ENCODE results near the gene TMEM273.

Gene TMEM273

GRCh38 chr10:49207113-49207512, 18.9 kb upstream of the TMEM273 start:
- no peaks in the 10 kb centered on the region for H4K20me1 ChIP-seq (ENCODE audit: insufficient read depth, low read length)
- H3K27me3 ChIP-seq (ENCODE audit: insufficient read depth, low read length) = no peaks in the 10 kb centered on the region
- no peaks in the 10 kb centered on the region for H3K79me2 ChIP-seq (ENCODE audit: insufficient read depth, low read length)
- no peaks in the 10 kb centered on the region for H3K9me3 ChIP-seq (ENCODE audit: low read length)
- H3K9me2 ChIP-seq (ENCODE audit: low read depth, low read length) = no peaks in the 10 kb centered on the region
- H3K27ac ChIP-seq (ENCODE audit: low read depth, low read length, poor library complexity, severe bottlenecking) = no peak overlapping the region
- no peak overlapping the region for H2AFZ ChIP-seq (ENCODE audit: low read length)
- no peak overlapping the region for H3K4me3 ChIP-seq (ENCODE audit: low read depth, low read length, poor library complexity, severe bottlenecking)
- H3K36me3 ChIP-seq (ENCODE audit: insufficient read depth, low read length) = no peaks in the 10 kb centered on the region
- no peaks in the 10 kb centered on the region for H3K4me1 ChIP-seq (ENCODE audit: insufficient read depth, low read length, severe bottlenecking)
- TF ChIP-seq CTCF (IDR thresholded peaks at IDR 0.05; ENCODE audit: low read length) (no peak), EZH2 (IDR thresholded peaks at IDR 0.05; ENCODE audit: borderline replicate concordance, low read length) (no peak)
- H3K9ac ChIP-seq (ENCODE audit: low read length) = no peak overlapping the region
- no peak overlapping the region for H3K4me2 ChIP-seq (ENCODE audit: low read length)
- H3F3A ChIP-seq (ENCODE audit: insufficient read depth, low read length) = no peaks in the 10 kb centered on the region

DNA sequence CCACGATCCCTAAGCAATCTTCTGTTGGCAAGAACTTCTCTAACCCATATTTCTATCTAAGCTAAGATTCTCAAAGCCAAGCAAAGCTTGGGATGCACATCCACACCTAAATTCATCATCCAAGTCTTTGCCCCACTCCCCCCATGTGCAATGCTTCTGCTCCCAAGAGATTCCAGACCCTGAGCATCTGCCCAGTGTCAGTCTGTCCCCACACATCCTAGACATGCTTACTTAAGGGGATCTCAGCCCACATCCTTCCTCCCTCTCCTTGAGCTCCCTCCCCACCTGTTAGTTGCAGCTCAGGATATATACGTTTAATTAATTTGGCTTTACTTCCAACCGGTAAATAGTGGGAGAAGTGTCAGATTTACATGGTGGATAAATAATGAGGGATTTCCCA, 17.0 kb upstream of the TMEM273 start:
- H3K36me3 ChIP-seq (ENCODE audit: insufficient read depth, low read length) = no peaks in the 10 kb centered on the region
- no peaks in the 10 kb centered on the region for H3F3A ChIP-seq (ENCODE audit: insufficient read depth, low read length)
- H3K9me3 ChIP-seq (ENCODE audit: low read length) = no peaks in the 10 kb centered on the region
- H4K20me1 ChIP-seq (ENCODE audit: insufficient read depth, low read length) = no peaks in the 10 kb centered on the region
- no peaks in the 10 kb centered on the region for H3K27me3 ChIP-seq (ENCODE audit: insufficient read depth, low read length)
- no peak overlapping the region for H3K27ac ChIP-seq (ENCODE audit: low read depth, low read length, poor library complexity, severe bottlenecking)
- no peaks in the 10 kb centered on the region for H3K79me2 ChIP-seq (ENCODE audit: insufficient read depth, low read length)
- no peak overlapping the region for H2AFZ ChIP-seq (ENCODE audit: low read length)
- TF ChIP-seq CTCF (IDR thresholded peaks at IDR 0.05; ENCODE audit: low read length) = no peak
- TF ChIP-seq EZH2 (IDR thresholded peaks at IDR 0.05; ENCODE audit: borderline replicate concordance, low read length) = no peak
- no peaks in the 10 kb centered on the region for H3K9me2 ChIP-seq (ENCODE audit: low read depth, low read length)
- no peak overlapping the region for H3K4me2 ChIP-seq (ENCODE audit: low read length)
- H3K4me1 ChIP-seq (ENCODE audit: insufficient read depth, low read length, severe bottlenecking) = no peaks in the 10 kb centered on the region
- H3K4me3 ChIP-seq (ENCODE audit: low read depth, low read length, poor library complexity, severe bottlenecking) = no peak overlapping the region
- H3K9ac ChIP-seq (ENCODE audit: low read length) = no peak overlapping the region

- H3K9me2 ChIP-seq (ENCODE audit: low read depth, low read length) = no peaks in the 10 kb centered on the region
Observed at GRCh38 chr10:49204119-49204518, 15.9 kb upstream of the TMEM273 start.

More at GRCh38 chr10:49204119-49204518, 15.9 kb upstream of the TMEM273 start:
- no peaks in the 10 kb centered on the region for H4K20me1 ChIP-seq (ENCODE audit: insufficient read depth, low read length)
- no peak overlapping the region for H3K9ac ChIP-seq (ENCODE audit: low read length)
- H3K79me2 ChIP-seq (ENCODE audit: insufficient read depth, low read length) = no peaks in the 10 kb centered on the region
- no peak overlapping the region for H3K27ac ChIP-seq (ENCODE audit: low read depth, low read length, poor library complexity, severe bottlenecking)
- H3K36me3 ChIP-seq (ENCODE audit: insufficient read depth, low read length) = no peaks in the 10 kb centered on the region
- no peak overlapping the region for H3K4me2 ChIP-seq (ENCODE audit: low read length)
- no peak overlapping the region for H2AFZ ChIP-seq (ENCODE audit: low read length)
- no peaks in the 10 kb centered on the region for H3K27me3 ChIP-seq (ENCODE audit: insufficient read depth, low read length)
- TF ChIP-seq EZH2 (IDR thresholded peaks at IDR 0.05; ENCODE audit: borderline replicate concordance, low read length) (no peak), CTCF (IDR thresholded peaks at IDR 0.05; ENCODE audit: low read length) (no peak)
- H3K9me3 ChIP-seq (ENCODE audit: low read length) = no peaks in the 10 kb centered on the region
- H3K4me1 ChIP-seq (ENCODE audit: insufficient read depth, low read length, severe bottlenecking) = no peaks in the 10 kb centered on the region
- no peak overlapping the region for H3K4me3 ChIP-seq (ENCODE audit: low read depth, low read length, poor library complexity, severe bottlenecking)
- no peaks in the 10 kb centered on the region for H3F3A ChIP-seq (ENCODE audit: insufficient read depth, low read length)

Data from OCI-LY1 (cell line).